ENCODE measurements around the gene DMPK. TPM values are rescaled to one million over a fixed set of nuclear protein-coding genes. Genes with fewer than 3 reads are reported as not detected.
A peak's percentile ranks its signal among the peaks of the same experiment; 100 is the strongest.

DMPK gene
- total and polyA plus RNA-seq, 9 of the 15 experiments (the other 6 are each of a cell fraction or from before 2014, with no cell fraction given): 0.24 to 31.3 (median 7.3) TPM

- intact Hi-C loops (cut with micrococcal nuclease): no loop called here
- BruUV-seq (replicated peaks): no TSS peak
- H3K9ac ChIP-seq (ENCODE audit: insufficient read depth in 1 of 2, low read depth in 2 of 2, low read length in 2 of 2): peak overlapping the region in 1 of 2 experiments; percentile 98; a peak in 1 of 4 replicates
- TF ChIP-seq ZNF764 (CRISPR knock-in tag; IDR thresholded peaks at IDR 0.05; ENCODE audit: low read depth): no peak
- no peak for TF ChIP-seq DDX20 (tag; IDR thresholded peaks at IDR 0.05; ENCODE audit: low read depth)
- no peak for TF ChIP-seq VEZF1 (CRISPR knock-in tag; IDR thresholded peaks at IDR 0.05)
- no peak for TF ChIP-seq ATF4 (CRISPR knock-in tag; IDR thresholded peaks at IDR 0.05)
- TF ChIP-seq GABPB1 (CRISPR knock-in tag; IDR thresholded peaks at IDR 0.05): 0 out of 2 replicates have a peak, but pooled peaks have one; percentile 21
- TF ChIP-seq ZNF551 (CRISPR knock-in tag; IDR thresholded peaks at IDR 0.05): no peak
- no peak for TF ChIP-seq CCNT2 (IDR thresholded peaks at IDR 0.05; ENCODE audit: borderline replicate concordance, extremely low read depth, insufficient read length, low read depth, low read length)
- TF ChIP-seq CBFA2T2 (conservative IDR thresholded peaks at IDR 0.05): no peak
- no peak for TF ChIP-seq FOXJ3 (CRISPR knock-in tag; IDR thresholded peaks at IDR 0.05)
- no peak for TF ChIP-seq MAZ (CRISPR knock-in tag; conservative IDR thresholded peaks at IDR 0.05 in 1 of 2, IDR thresholded peaks at IDR 0.05 in 1 of 2)
- TF ChIP-seq MAFF (IDR thresholded peaks at IDR 0.05; ENCODE audit: low read length): no peak
- TF ChIP-seq CHD2 (IDR thresholded peaks at IDR 0.05; ENCODE audit: low read depth, low read length): no peak
These were observed 15.9 kb downstream of the DMPK start for GRCh38 chr19:45766296-45766868.

More at GRCh38 chr19:45766296-45766868, 15.9 kb downstream of the DMPK start:
- no peak overlapping the region for H2AFZ ChIP-seq (ENCODE audit: low read depth, low read length)
- H4K20me1 ChIP-seq (replicated peaks; ENCODE audit: control insufficient read depth, insufficient read depth, low read length): no peaks in the 10 kb centered on the region
- ChIA-PET POLR2A (interaction anchor here (1.2 to 1.7 kb wide), 2 partner anchors 11 to 17 kb away, joined by 4 read pairs; no protein-coding TSS in a partner anchor), CTCF (ENCODE audit: low intra/inter-chr PET ratio) (no interaction called here)
- peaks cover 10 to 86% of the 10 kb centered on the region in 2 experiments; a peak in 4 of 5 replicates for H3K4me1 ChIP-seq (replicated peaks in 1 of 2; ENCODE audit: control insufficient read depth in 2 of 2, insufficient read depth in 2 of 2, low read length in 2 of 2)
- no peak for DNase-seq (ENCODE audit: extremely low read depth in 1 of 4, low spot score in 3 of 4)
- H3K4me3 ChIP-seq: peak overlapping the region; percentile 56; the same call in 1 of the 2 replicates
- no peaks in the 10 kb centered on the region for H3K27me3 ChIP-seq (ENCODE audit: control insufficient read depth in 2 of 2, insufficient read depth in 2 of 2, low read length in 2 of 2)
- no peak for ATAC-seq
- no peak overlapping the region for H3K4me2 ChIP-seq (ENCODE audit: insufficient read depth, low read length)
- H3K9me1 ChIP-seq (ENCODE audit: control insufficient read depth, insufficient read depth, low read length): no peaks in the 10 kb centered on the region
- H3K79me2 ChIP-seq (ENCODE audit: control insufficient read depth, insufficient read depth, low read length): peaks cover 17% of the 10 kb centered on the region; the same call in 2 of the 3 replicates
- 82% methylated on average over 6 of the region's 17 CpGs for WGBS (ENCODE audit: insufficient coverage, low coverage, missing lambda C conversion rate)
- in situ Hi-C loops (cut with MboI): no loop called here
- H3K9me3 ChIP-seq (replicated peaks; ENCODE audit: control insufficient read depth, insufficient read depth, low read depth, low read length): no peaks in the 10 kb centered on the region
- no peak for FAIRE-seq
- H3K36me3 ChIP-seq (ENCODE audit: control insufficient read depth, insufficient read depth, low read length): peaks cover 4% of the 10 kb centered on the region; the same call in 1 of the 3 replicates
- H3K27ac ChIP-seq (ENCODE audit: extremely low read depth, low read depth, low read length): no peak overlapping the region; the same call in 2 of the 3 replicates

All from K562 (cell line).